GM19023 (cell line): ENCODE measurements around the gene RUVBL1.

Experiments
- ATAC-seq: cut with Tn5 transposase; IDR thresholded peaks from one replicate; pipeline ENCODE4 v1.9.1; 2021; ENCODE audit warnings: mild to moderate bottlenecking, moderate library complexity; ENCODE audit not compliant: unreplicated experiment

The RUVBL1 gene

DNA sequence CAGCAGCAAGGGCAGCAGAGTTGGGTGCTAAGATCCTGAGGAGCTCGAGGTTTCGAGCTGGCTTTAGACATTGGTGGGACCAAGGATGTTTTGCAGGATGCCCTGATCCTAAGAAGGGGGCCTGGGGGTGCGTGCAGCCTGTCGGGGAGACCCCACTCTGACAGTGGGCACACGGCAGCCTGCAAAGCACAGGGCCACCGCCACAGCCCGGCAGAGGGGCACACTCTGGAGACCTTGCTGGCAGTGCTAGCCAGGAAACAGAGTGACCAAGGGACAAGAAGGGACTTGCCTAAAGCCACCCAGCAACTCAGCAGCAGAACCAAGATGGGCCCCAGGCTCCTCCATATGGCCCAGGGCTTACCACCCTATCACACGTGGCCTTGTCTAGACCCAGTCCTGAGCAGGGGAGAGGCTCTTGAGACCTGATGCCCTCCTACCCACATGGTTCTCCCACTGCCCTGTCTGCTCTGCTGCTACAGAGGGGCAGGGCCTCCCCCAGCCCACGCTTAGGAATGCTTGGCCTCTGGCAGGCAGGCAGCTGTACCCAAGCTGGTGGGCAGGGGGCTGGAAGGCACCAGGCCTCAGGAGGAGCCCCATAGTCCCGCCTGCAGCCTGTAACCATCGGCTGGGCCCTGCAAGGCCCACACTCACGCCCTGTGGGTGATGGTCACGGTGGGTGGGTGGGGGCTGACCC lies 52.6 kb downstream of the RUVBL1 start:
- ATAC-seq = no peak

DNA sequence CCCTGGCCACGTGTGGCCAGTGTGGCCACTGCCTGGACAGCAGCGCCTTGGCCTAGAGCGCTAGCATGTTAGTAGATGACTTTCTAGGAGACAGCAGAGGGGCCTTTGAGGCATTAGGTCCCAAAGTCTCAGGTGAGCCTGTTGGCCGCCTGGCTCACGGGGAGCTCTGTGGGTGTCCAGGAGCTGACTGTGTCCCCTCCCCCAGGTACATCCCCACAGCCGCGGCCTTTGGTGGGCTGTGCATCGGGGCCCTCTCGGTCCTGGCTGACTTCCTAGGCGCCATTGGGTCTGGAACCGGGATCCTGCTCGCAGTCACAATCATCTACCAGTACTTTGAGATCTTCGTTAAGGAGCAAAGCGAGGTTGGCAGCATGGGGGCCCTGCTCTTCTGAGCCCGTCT lies 54.3 kb downstream of the RUVBL1 start:
- ATAC-seq = no peak

DNA sequence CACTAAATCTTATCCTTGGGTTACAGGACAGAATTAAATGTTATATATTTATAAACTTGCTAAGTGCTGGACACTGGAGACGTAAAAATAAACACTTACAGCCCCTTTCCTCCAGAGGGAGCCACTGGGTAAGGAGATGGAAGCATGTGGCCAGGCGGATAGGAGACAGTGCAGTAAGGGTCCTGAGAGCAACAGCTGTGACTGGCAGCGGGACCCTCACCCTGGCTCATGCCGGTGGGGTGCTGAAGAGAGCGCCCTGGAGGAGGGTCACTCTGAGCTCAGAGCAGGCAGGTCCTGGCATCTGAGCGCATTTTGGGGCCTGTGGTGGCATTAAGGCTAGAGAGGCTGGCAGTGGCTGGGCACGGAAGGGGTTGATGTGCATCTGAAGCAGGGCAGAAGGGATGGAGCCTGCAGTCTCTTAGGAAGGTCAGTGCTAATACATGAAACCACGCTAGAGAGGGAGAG lies 55.4 kb downstream of the RUVBL1 start:
- no peak for ATAC-seq

DNA sequence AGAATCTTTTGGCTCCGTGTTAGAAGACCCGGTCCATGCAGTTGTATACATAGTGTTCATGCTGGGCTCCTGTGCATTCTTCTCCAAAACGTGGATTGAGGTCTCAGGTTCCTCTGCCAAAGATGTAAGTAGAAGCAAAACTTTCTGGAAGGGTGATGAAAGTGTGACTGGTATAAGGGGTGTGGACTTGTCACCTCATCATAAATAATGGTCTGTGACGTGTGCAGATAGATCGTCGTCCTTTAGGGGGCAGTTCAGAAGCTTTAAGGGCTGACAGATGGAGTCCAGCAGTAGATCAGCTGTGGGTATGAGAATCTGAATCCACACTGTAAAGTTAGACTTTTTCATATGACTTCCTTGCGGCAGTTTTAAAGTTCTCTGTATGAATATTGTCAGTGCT lies 56.1 kb downstream of the RUVBL1 start:
- no peak for ATAC-seq

DNA sequence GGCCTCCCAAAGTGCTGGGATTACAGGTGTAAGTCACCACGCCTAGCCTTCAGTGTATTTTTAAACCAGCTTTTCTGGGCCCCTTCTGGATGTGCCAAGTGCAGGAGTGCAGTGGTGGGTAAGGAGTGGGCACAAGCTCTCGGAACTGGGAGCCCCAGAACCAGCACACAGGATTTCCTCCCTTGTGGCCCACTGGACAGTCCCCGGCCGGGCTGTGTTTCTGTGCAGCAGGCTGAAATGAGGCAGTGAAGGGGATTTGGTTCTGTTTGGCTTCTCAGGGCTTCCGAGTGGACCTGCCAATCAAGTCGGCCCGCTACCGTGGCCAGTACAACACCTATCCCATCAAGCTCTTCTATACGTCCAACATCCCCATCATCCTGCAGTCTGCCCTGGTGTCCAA lies 56.9 kb downstream of the RUVBL1 start:
- no peak for ATAC-seq

DNA sequence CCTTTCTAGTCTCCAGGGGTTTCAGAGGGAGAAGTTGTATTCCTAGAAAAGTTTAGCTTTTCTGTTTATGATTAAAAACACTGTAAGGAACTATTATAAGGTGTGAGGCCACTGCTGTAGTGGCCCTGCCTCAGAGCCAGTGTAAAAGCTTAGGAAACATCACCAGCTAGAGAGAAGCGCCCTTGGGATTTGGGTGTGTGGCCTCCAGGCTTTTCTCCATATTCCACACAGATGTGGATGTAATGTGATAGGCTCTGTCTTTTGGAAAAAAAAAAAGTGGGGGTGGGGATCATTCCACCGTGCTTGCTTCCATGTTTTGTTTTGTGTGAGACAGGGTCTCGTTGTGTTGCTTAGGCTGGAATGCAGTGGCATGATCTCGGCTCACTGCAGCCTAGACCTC lies 57.5 kb downstream of the RUVBL1 start:
- ATAC-seq = no peak

DNA sequence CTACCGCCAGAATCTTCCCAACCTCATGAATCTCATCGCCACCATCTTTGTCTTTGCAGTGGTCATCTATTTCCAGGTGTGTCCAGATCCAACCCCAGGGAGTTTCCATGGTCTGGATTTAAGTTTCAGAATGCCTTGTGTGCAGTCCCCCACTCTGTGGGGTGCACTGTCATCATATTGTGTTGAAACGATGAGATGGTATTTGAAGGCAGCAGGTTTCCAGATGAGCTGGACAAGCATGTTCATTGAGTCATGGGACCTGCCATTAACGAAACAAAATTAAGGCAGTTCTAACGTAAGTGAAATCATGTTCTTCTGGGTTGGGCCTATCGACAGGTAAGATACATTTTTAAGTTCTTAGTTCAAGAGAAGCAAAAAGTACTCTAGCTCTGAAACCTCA lies 58.6 kb downstream of the RUVBL1 start:
- no peak for ATAC-seq

DNA sequence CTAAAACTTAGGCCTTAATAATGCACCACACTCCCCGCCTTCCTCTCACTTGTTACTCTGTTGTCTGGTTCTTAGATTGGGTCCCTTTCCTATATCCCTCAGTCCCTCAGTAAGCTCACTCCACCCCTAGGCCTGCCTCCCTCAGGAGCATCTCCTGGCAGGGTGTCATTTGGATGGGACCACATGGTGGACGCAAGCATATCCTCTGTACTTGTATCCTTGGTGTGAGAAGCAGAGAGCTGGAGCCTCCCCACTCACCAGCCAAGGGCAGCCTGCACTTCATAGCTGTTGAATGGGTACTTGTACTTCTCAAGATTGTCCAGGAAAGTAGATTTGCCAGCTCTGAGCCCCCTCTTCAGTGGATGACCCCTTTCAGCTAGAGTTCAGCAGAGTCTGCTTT lies 59.7 kb downstream of the RUVBL1 start:
- ATAC-seq = no peak

DNA sequence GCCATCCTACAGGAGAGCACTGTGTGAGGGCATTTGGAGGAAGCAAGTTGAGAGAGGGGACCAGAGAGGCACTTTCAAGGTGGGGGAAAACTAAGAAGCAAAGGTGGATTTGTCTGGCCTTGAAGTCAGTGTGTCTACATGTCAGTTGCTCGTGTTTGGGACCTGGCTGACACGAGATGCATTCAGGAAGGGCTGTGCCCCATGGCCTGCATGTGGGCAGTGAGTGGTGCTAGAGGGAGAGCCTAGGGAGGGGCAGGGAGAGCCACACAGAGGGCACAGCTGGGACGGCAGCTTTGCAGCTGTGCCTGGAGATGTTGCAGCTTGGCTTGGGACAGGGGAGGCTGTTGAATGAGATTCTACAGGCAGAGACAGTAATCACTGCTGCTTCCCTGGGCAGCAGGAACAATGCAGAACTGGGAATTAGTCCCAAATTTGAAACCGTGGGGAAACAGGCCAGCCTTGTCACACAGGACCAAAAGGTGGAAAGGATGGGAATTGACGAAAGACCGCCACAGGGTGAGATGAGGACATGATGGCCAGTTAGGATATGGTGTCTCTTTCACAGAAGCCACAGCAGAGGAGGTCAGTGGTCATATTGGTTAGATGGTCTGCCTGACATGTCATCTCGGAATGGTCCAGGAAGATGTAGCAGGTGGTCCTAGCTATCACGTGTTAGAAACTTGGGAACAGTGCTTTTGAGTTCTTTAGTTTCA lies 61.4 kb downstream of the RUVBL1 start:
- no peak for ATAC-seq

DNA sequence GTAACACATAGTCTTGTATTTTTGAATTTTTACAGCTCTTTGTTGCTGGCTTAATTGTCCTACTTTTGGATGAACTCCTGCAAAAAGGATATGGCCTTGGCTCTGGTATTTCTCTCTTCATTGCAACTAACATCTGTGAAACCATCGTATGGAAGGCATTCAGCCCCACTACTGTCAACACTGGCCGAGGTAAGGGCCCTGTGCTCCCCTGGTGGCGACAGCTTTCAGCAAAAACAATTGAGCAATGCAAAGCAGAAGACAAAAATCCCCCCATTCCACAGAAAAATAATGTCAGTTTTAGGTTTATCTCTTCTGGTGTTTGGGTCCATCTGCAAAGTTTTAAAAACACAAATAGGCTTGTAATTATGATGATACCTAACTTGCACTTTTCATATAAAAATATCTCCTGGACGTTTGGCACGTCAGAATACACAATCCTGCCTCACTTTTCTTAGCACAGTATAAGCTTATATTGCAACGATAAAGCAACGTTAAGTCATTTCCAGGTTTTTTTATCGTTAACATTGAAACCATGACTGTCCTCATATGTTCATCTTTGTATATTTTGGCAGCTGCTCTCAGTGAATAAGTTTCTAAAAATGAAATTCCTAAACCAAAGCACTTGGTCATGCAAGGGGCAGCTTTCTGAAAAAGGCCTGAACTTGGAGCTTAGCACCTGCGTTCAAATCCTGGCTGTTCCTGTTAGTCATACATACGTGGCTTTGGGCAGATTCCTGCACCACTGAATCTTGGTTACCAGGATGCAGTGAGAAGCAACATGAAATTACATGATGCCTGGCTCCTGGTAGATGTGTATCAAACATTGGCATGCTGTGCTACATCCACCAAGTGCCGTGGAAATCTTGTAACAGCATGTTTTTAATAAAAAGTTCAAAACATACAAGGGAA lies 62.9 kb downstream of the RUVBL1 start:
- ATAC-seq = no peak

DNA sequence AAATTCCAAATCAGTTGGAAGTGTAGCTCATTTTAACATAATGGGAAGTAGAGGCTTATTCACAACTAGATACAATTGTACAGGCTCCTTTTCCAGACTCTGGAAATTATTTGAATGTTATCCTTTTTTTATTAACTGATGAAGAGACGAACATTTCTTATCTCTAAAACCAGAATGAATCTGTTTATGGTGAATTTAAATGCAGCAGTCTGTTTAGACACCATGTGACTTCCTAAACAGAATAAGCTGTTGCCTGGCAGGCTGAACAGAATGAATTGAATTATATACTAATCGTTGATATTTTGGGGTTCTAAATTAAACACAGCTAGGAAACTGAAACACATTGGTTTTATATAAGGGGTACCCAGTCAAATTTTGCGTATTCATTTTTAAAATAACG lies 67.4 kb downstream of the RUVBL1 start:
- ATAC-seq = no peak

DNA sequence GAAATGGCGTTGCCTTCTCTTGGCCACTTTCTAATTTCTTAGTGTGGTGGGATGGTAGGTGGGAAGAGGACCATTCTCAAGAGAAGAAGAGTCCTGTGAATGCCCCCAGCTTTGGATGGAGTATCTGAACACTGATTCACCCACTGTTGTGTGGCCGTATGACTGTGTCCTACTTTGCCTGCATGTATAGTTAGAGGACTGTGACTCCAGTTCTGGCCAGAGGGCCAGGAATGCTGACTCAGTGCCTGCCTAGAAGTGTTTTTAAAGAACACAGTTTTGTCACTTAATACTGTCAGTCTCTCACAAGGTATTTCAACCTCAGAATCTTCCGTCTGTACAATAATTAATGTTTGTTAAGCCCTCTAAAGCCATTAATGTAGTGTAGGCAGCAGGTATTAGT lies 69.2 kb downstream of the RUVBL1 start:
- ATAC-seq = no peak

DNA sequence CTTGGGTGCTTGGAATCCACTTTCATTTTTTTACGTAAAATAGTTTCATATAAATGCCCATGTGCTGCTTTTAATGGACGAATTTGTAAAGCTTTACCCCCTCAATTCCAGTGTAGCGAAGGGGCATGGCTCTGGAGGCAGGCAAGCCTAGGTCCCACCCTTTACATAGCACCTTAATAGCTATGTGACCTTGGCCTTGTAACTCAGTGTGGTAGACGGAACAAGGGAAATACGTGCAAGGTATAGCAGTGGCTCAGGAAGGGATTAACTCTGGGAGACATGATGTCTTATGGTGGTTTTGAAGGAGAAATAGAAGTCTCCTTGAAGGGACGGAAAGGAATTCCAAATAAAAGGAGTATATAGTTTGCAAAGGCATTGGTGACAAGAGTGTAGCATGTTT lies 70.0 kb downstream of the RUVBL1 start:
- no peak for ATAC-seq

DNA sequence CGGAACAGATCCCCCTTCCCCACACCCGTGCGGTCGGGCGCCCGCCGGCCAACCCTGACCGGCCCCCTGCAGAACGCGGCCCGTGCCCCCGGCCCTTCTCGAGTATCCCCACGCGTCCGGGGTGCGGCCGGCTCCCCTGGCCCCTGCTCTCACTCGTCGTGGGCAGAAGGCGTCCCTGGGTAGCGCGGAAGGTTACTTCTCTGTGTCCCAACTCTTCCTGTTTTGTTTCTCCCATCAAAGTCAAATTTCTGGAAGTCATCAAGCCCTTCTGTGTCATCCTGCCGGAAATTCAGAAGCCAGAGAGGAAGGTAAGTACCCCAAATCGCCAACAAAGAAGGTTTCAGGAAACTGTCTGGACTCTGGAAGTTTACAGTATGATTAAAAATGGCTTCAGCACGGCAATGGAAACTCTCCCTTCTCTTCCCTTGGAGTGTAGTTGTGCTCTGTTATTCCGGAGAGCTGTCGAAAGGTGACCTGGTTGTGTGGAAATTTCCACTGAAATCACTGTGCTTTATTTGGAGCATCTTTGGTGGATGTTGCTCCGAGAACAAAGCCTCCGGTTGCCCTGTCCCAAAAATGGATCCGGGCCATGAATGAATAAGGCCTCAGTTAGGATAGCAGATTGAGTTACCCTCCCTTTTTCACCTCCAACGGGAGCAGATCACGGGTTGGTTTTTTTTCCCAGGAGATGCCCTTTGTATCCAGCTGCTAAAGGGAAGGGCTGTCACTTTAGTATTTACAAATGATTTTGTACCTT lies 70.8 kb downstream of the RUVBL1 start:
- ATAC-seq = no peak

DNA sequence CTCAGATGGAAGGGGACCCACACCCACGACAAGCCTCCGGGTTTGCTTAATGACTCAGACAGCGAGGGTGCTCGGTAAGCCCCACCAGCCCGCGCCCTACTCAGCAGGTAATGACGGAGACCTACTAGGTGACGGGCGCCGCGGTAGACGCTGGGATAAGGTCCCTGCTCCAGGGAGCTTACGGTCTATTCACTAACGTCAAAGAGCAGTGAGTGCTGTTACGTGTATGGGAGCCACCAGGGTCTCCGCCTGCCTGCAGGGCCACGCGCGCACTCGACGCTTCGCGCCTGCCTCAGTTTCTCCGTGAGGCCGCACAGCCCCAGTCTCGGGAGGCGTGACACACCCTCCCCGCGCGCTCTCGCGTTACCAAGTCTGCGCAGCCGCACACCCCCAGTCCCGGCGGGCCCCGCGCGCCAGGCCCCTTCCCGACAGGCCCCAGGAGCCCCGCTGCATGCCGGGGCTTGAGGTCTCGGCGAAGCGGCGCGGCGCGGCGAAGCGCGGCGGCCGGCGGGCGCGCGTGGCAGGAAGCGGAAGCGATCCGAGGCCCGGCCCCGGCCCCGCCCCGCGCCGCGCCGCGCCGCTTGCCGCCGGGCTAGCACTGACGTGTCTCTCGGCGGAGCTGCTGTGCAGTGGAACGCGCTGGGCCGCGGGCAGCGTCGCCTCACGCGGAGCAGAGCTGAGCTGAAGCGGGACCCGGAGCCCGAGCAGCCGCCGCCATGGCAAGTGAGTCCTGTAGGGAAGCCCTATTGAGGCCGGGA lies 71.6 kb downstream of the RUVBL1 start, which contains the start of gene SEC61A1:
SEC61A1 (plus strand) TSS at position 601 of the 758 bp plus-strand sequence; CDS start at position 717, 116 bp downstream.
- ATAC-seq = peak; percentile 92

DNA sequence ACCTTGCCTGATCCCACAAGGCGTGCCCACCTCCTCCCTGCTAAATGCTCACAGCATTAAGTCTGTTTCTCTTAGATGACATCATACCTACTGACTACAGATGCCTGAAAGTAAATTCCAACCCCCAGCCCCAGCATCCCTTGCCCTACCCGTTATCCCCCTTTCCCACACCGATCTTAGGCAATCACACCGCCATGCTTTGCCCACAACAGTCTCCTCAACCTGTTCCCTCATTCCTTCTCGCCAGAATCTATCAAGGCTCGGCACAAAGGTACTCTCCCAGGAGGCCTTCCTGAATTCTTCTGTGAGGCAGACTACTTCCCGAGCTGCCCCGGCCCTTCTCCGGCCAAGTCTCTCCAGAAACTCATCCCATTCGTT lies 72.2 kb downstream of the RUVBL1 start:
- ATAC-seq = no peak

DNA sequence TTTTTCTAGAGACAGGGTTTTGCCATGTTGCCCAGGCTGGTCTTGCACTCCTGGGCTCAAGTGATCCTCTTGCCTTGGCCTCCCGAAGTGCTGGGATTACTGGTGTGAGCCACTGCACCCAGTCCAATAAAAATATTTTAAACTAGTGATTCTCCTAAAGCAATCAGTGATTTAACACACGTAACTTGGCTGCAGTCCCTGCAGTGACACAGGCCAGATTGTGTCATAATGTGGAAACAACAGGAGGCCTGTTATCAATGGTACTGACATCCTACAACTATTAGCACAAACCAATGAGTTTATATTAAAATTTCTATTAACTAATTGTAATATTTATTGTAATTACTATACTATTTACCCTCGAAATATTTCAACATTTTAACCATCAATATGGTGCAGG lies 73.0 kb downstream of the RUVBL1 start:
- ATAC-seq = no peak

DNA sequence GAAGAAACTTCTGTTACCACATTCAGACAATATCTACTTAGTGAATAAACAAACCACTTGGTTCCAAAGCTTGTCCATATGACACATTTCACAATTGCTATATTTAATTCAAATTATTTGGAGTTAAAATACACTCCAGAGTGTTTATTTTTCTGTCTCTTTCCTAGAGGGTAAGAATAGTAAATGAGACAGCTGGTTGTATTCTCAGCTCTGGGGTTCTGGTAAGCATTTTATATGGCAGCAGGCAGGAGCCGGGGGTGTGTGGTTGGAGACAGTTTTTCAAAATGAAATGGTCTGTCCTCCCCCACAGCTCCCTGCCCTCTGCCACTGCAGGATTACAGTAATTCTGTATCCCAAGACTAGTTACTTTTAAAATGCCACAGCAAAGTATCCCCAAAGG lies 82.3 kb downstream of the RUVBL1 start:
- ATAC-seq = no peak

DNA sequence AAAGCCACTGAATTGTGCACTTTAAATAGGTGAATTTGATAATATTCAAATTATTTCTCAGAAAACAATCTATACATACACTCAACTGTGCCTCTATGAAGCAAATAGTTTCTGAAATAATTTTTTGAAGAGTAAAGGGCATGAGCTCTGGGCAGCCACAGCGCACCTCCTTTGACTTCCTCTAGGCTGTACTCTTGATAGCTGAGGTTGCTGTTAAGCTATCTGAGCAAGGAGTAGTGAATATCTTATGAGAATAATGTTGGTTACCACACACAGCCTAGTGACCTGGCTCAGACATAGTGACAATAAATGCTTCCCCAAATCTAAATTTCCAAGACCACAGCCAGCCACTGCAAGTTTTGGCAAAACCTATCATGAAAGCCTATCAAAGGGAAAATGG lies 83.0 kb downstream of the RUVBL1 start:
- ATAC-seq = no peak

DNA sequence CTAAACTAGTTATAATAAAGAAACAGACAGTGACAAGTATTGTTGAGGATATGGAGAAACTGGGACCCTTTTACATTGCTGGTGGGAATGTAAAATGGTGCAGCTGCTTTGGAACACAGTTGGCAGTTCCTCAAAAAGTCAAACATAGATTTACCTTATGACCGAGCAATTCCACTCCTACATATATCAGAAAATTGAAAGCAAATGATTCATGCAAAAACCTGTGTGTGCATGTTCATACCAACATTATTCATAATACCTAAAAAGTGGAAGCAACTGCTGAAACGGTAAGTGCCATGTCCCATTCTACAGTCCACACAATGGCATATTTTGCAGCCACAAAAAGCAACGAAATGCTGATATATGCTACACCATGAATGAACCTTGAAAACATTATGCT lies 83.6 kb downstream of the RUVBL1 start:
- no peak for ATAC-seq
